Measurements from ENCODE around the gene DHFR.

GRCh38 chr5:80588858-80589540, 65.8 kb downstream of the DHFR start:
- TF ChIP-seq CTCF (IDR thresholded peaks at IDR 0.05) (no peak), POLR2A (IDR thresholded peaks at IDR 0.05) (no peak)

All from breast epithelium (tissue), 3 donors.